GM21390 (cell line): ENCODE measurements around the gene ZSWIM6.

Experiments used
- ATAC-seq: cut with Tn5 transposase; IDR thresholded peaks from one replicate; pipeline ENCODE4 v1.9.1; 2021; ENCODE audit not compliant: unreplicated experiment

ZSWIM6 gene

DNA sequence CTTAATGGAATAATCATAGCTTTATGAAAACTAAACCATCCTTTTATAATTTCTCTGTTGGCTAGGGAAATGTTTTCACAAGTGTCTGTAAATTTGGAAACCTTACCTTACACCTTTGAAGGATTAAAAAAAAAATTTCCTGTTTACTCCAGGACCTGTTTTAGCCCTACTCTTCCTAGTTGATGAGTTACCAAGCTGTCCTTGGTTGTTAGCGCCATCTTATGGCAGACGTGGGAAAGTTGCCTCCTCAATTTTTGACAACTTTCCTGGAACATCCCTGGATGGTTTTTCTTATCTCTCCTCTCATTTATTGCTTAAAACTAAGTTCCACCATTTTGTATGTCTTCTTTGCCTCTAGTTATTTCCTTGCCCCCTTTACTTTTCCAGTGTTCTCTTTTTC is 25.7 kb downstream of the ZSWIM6 start:
- no peak for ATAC-seq

GRCh38 chr5:61362796-61363368 is 30.8 kb downstream of the ZSWIM6 start:
- ATAC-seq = no peak

DNA sequence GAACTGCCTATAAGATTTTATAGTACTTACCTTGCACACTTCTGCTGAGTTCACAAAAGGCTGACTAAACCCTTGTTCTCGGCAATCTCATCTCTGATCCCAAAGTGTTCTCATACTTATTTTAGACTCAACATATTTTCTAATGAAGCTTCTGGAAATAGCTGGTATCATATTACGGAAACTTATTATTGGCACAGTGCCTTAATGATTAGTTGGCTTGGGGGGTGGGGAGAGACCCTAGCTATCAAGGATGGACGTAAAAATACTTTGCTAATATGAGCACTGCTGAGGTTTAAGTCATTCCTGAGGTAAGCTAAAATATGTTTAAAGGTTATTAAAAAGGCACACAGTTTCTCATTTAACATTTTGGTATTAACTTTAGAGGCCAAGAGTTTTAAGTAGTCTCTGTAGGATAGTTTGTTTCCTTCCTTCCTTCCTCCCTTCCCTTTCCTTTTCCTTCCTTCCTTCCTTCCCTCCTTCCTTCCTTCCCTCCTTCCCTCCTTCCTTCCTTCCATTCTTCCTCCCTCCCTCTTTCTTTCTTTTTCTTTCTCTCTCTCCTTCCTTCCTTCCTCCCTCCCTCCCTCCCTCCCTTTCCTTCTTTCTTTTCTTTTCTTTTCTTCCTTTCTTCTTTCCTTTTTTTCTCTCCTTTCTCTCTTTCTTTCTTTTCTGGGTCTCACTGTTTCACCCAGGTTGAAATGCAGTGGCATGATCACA is 31.5 kb downstream of the ZSWIM6 start:
- no peak for ATAC-seq

DNA sequence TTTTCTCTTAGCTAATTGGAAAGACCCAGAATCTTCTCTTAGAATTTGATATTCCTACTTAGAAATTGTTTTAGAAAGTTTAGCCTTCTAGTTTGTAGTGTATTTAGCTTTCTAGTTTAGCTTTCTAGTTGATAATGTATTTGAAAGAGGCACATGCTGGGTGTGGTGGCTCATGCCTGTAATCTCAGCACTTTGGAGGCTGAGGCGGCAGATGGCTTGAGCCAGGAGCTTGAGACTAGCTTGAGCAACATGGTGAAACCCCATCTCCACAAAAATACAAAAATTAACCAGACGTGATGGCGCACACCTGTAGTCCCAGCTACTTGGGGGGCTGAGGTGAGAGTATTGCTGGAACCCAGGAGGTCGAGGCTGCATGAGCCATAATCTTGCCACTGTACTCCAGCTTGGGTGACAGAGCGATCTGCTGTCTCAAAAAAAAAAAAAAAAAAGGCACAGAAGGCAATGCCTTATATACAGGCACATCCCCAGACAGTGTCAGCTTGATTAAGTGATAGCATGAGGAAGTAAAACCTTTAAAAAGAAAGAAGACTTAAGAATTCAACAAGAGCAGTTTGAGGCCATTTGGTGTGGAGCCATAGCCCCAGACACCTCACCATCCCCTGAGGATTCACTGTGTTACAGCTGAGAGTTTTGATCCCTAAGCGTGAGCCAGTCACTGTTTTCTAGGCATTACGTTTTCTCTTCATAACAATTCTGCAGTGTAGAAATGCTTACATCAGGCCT is 34.6 kb downstream of the ZSWIM6 start:
- no peak for ATAC-seq

- no peak for ATAC-seq
These were observed 38.4 kb downstream of the ZSWIM6 start for GRCh38 chr5:61370506-61370905.

- ATAC-seq = no peak
These were observed 39.4 kb downstream of the ZSWIM6 start for GRCh38 chr5:61371474-61371873.

DNA sequence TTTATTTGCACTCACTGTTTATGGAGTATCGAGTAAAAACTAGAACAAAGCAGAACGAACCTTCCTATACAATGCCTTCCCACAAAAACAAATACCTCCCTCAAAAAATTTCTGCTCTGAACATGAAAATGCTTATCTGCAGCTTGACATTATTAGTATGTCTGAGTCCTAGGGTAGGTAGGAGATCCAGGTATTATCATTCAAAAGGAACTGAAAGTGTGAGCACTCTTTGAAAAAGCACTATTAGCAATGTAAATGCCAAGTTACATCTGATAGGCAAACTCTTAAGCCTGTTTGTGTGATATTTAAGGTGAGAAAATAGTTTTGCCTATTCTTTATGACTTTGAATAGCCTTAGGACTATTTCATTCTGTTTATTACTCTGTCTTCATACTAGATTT is 47.6 kb downstream of the ZSWIM6 start:
- ATAC-seq = no peak

DNA sequence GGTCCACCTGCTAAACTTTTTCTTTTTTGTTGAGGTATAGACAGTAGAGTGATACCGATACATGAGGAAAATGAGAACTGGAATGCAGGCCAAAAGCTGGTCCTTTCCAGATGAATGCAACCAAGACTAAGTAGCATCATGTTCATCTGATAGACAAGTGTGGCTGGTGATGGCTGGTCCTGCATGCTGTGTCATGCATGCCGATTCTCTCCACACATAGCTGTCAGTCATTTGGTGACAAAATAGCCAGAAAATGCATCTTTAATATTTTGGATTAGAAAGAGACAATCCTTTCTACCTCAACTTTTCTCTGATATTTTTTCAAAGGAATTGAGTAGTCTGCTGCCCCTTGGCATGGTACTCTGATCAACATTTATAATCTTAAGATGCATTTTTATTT is 49.9 kb downstream of the ZSWIM6 start:
- ATAC-seq = no peak

GRCh38 chr5:61385627-61386026 is 53.6 kb downstream of the ZSWIM6 start:
- no peak for ATAC-seq

GRCh38 chr5:61386045-61386800 is 54.2 kb downstream of the ZSWIM6 start:
- ATAC-seq = no peak

DNA sequence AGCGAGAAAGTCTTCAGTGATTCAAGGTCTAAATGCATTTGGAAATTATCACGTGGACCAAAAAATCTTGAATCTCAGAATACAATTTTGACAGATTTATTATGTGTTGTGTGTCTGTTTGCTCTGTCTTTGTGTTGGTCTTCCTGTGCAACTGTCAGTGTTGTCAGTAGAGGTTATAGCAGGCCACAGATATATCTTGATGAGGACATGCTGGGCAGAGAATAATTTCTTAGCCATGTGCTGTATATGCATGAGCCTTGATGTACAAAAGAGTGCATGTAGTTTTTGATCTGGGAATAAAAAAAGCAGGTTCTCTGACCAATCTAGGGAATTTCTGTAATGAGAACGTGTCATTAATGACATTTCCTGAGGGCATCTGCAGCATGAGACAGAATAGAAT is 57.6 kb downstream of the ZSWIM6 start:
- no peak for ATAC-seq

- ATAC-seq = no peak
These were observed 62.1 kb downstream of the ZSWIM6 start for GRCh38 chr5:61394078-61394704.

DNA sequence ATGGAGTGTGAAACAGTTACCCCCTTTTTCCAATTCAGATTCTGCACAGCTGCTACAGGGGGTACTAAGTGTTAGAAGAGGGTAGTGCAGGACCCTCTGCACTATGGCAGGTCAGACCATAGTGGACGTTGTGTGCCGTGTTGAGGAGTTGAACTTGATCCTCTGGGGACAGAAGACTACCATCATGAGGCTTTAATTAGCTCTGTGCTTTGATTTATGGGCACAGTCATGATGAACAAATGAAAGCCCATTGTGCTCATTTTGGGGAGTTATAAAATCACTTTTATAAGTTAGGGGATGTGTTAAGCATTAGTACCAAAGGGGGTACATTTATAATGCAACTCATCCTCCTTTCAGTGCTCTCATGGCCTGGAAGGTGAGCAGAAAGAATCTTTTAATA is 62.7 kb downstream of the ZSWIM6 start:
- no peak for ATAC-seq

GRCh38 chr5:61397238-61397637 is 65.2 kb downstream of the ZSWIM6 start:
- no peak for ATAC-seq

GRCh38 chr5:61397937-61398336 is 65.9 kb downstream of the ZSWIM6 start:
- no peak for ATAC-seq

GRCh38 chr5:61398440-61398839 is 66.4 kb downstream of the ZSWIM6 start:
- ATAC-seq = no peak

DNA sequence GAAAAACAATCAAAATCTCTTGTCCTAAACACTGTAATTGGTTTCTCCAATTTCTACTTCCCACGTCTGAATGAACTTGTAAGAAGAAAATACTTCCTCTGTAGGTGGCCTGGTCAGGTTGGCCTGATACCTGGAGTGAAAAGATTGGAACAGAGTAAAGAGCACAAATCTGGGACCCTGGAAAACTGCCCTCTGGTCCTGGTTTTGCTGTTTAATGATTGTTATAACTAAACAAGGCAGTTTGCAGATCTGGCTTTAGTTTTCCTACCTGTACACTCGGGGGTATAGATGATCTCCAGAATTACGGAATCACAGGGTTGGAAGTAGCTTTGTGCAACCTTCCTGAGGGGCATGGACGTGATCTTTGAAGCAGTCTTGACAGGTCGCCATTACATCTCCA is 67.6 kb downstream of the ZSWIM6 start:
- ATAC-seq = no peak

DNA sequence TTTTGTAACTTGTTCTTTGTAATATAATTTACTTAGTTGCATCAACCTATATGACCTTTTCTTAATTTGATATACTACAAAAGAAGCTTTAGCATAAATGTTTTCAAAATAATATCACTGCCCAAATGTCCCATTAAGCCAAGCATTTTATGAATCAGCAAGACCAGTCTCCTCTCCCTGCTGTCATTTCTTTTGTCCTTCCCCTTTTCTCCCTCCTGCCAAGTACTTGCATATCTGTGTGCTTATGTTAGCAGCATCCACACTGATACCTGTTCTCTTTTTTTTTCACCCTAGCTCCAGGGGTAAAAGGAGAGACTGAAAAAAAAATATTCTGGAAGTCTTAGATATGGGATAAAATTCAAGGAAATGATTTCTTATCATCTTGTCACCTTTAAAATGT is 69.7 kb downstream of the ZSWIM6 start:
- ATAC-seq = no peak

- ATAC-seq = no peak
These were observed 70.3 kb downstream of the ZSWIM6 start for GRCh38 chr5:61402244-61402823.

- no peak for ATAC-seq
These were observed 71.2 kb downstream of the ZSWIM6 start for GRCh38 chr5:61402970-61403900.
